ENCODE data around the gene BCKDHA. TPM values are rescaled to one million over a fixed set of nuclear protein-coding genes. Genes with fewer than 3 reads are reported as not detected.

Gene BCKDHA
- polyA plus RNA-seq, 1 of the 3 experiments (the other 2 are of a cell fraction), result 30.9 TPM

GRCh38 chr19:41455936-41456335 lies 58.3 kb downstream of the BCKDHA start:
- H3K9me2 ChIP-seq, result no peaks in the 10 kb centered on the region
- H3K4me2 ChIP-seq, result peak overlapping the region; percentile 49; the same call in 1 of the 2 replicates
- H2AFZ ChIP-seq (ENCODE audit: low read depth), result no peak overlapping the region
- H3K36me3 ChIP-seq (replicated peaks in 1 of 2; ENCODE audit: control insufficient read depth in 1 of 2, insufficient read depth in 2 of 2, low read length in 1 of 2), result no peaks in the 10 kb centered on the region
- CTCF ChIA-PET, result interaction anchor here (1.1 to 2.0 kb wide), 4 partner anchors 11 to 186 kb away, joined by 3 to 8 read pairs (median 5); no protein-coding TSS in a partner anchor
- WGBS (ENCODE audit: low lambda C conversion rate), result 0% methylated on average over 2 of the region's 2 CpGs
- POLR2A ChIA-PET, result no interaction called here
- H3K9me3 ChIP-seq, result no peaks in the 10 kb centered on the region
- no peaks in the 10 kb centered on the region for H3K79me2 ChIP-seq (ENCODE audit: insufficient read depth)
- no peaks in the 10 kb centered on the region for H4K20me1 ChIP-seq (ENCODE audit: insufficient read depth)
- DNase-seq, result no peak
- H3F3A ChIP-seq (replicated peaks; ENCODE audit: insufficient read depth), result no peaks in the 10 kb centered on the region
- no peak overlapping the region for H3K27ac ChIP-seq (ENCODE audit: low read depth in 2 of 2, low read length in 1 of 2)
- H3K4me1 ChIP-seq (ENCODE audit: control insufficient read depth in 1 of 2, insufficient read depth in 2 of 2, low read depth in 1 of 2, low read length in 1 of 2), result no peaks in the 10 kb centered on the region
- no peak overlapping the region for H3K4me3 ChIP-seq (ENCODE audit: low read depth in 2 of 2, low read length in 1 of 2)
- peaks cover 64% of the 10 kb centered on the region for H3K27me3 ChIP-seq (ENCODE audit: insufficient read depth)
- TF ChIP-seq EP300 (IDR thresholded peaks at IDR 0.05; ENCODE audit: borderline replicate concordance in 1 of 2, low read depth in 1 of 2, low read length in 1 of 2) (no peak), USF1 (IDR thresholded peaks at IDR 0.05; ENCODE audit: borderline replicate concordance, low read depth) (no peak), TEAD4 (IDR thresholded peaks at IDR 0.05; ENCODE audit: borderline replicate concordance, insufficient read depth) (no peak), CTCF (IDR thresholded peaks at IDR 0.05) (no peak), RFX5 (IDR thresholded peaks at IDR 0.05; ENCODE audit: low read length) (no peak), MXI1 (IDR thresholded peaks at IDR 0.05; ENCODE audit: low read depth, low read length) (no peak), CHD2 (IDR thresholded peaks at IDR 0.05; ENCODE audit: low read length, partially characterized antibody) (no peak), FOSL2 (IDR thresholded peaks at IDR 0.05; ENCODE audit: borderline replicate concordance, low read depth) (no peak), SMC3 (IDR thresholded peaks at IDR 0.05; ENCODE audit: low read depth, low read length) (no peak), TAF1 (IDR thresholded peaks at IDR 0.05; ENCODE audit: borderline replicate concordance, low read depth, low read length) (no peak), REST (IDR thresholded peaks at IDR 0.05; ENCODE audit: low read depth, low read length) (no peak), ZBTB33 (IDR thresholded peaks at IDR 0.05; ENCODE audit: borderline replicate concordance, low read depth) (no peak), USF2 (IDR thresholded peaks at IDR 0.05; ENCODE audit: borderline replicate concordance, low read depth, low read length) (no peak), GATA2 (CRISPR knock-in tag; IDR thresholded peaks at IDR 0.05) (no peak)
- no peak overlapping the region for H3K9ac ChIP-seq
